Bronchial epithelial cell (primary cell): ENCODE results near the gene TATDN3. TPM values are rescaled to one million over a fixed set of nuclear protein-coding genes. Genes with fewer than 3 reads are reported as not detected.

ENCODE experiments used
- DNase-seq: peaks from one replicate; pipeline ENCODE4 v3.0.0-alpha.2; 2010; ENCODE audit warnings: low read depth
- FAIRE-seq: peaks from 2 replicates; lab custom pipeline; 2011; peaks lifted over from hg19 to GRCh38; lab: Jason Lieb, UNC
- H3K27me3 ChIP-seq: 2 replicates; pipeline ENCODE4 v1.5.1; 2011; ENCODE audit warnings: low read length; ENCODE audit not compliant: control insufficient read depth, insufficient read depth
- H3K36me3 ChIP-seq: 2 replicates; pipeline ENCODE4 v1.5.1; 2011; ENCODE audit warnings: low read length; ENCODE audit not compliant: control insufficient read depth, insufficient read depth
- H3K4me3 ChIP-seq: 2 replicates; pipeline ENCODE4 v1.5.1; 2011; ENCODE audit warnings: mild to moderate bottlenecking, low read depth, low read length, control low read depth
- total RNA-seq: library from RNA; depleted of rRNA; stranded (reverse); fragments of >200 nt; gene quantifications from 2 replicates; pipeline ENCODE4 v1.2.1, GENCODE V29; 2014
- TF ChIP-seq, protein P1 (sequence below): IDR thresholded peaks from 2 replicates; pipeline ENCODE4 v1.5.1; 2011; ENCODE audit warnings: mild to moderate bottlenecking, moderate library complexity, low read length, control low read depth, inconsistent platforms; ENCODE audit not compliant: insufficient read depth, severe bottlenecking

TATDN3 gene
- total RNA-seq, 1 donor from 2014 or later = 12.1 TPM

DNA sequence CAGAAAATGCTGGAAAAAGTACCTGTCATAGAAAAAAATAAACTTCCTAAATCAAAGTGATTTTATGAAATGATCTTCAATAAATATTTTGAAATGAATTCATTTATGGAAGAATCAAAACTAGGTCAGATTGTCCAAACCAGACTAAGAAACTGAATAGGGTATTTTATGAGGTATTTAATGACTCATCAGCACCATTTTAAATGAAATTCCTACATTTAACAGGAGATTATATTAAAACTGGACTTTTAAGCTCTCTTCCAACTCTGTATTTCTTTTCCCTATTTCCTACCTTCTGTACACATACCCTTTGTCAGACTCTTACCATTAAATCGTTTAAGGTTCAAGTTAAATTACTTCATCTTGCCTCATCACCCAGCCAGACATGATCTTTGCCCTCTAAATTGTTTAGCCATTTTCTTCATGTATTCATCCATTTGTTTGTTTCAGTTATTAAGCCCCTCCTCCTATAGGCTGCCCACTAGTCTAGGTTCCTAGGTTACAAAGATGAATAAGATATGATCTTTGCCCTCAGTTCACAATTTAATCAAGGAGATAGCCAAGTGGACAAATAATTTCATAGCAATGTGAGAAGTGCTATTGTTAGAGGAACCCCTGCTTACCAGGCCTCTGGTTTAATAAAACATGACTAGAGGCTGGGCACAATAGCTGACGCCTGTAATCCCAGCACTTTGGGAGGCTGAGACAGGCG, 25.0 kb downstream of the TATDN3 start:
- FAIRE-seq (no peak), DNase-seq (no peak)
- TF ChIP-seq, protein P1, sequence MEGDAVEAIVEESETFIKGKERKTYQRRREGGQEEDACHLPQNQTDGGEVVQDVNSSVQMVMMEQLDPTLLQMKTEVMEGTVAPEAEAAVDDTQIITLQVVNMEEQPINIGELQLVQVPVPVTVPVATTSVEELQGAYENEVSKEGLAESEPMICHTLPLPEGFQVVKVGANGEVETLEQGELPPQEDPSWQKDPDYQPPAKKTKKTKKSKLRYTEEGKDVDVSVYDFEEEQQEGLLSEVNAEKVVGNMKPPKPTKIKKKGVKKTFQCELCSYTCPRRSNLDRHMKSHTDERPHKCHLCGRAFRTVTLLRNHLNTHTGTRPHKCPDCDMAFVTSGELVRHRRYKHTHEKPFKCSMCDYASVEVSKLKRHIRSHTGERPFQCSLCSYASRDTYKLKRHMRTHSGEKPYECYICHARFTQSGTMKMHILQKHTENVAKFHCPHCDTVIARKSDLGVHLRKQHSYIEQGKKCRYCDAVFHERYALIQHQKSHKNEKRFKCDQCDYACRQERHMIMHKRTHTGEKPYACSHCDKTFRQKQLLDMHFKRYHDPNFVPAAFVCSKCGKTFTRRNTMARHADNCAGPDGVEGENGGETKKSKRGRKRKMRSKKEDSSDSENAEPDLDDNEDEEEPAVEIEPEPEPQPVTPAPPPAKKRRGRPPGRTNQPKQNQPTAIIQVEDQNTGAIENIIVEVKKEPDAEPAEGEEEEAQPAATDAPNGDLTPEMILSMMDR = no peak
- H3K4me3 ChIP-seq = no peak overlapping the region
- no peaks in the 10 kb centered on the region for H3K27me3 ChIP-seq
- H3K36me3 ChIP-seq = no peaks in the 10 kb centered on the region

DNA sequence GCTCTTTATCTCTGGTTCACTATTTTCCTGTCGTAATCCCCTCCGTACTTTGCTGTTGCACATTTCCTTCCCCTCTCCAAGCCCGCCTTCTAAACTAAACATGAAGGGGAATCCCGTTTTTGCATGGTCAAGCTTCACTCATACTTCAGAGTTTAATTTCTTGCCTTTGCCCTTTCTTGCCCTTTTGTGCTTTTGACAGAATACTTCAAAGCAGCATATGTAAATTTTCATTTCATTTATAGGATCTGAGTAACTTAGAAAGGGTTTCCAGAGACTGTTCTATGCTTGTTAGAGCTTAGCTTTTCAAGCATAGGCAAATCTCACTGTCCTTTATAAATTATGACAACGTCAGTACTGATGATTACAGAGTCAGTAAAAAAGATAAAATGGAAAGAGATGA, 28.0 kb downstream of the TATDN3 start:
- DNase-seq (no peak), FAIRE-seq (no peak)
- Histone ChIP-seq H3K36me3 (no peaks in the 10 kb centered on the region), H3K27me3 (no peaks in the 10 kb centered on the region), H3K4me3 (no peak overlapping the region)
- TF ChIP-seq, protein P1 = no peak

DNA sequence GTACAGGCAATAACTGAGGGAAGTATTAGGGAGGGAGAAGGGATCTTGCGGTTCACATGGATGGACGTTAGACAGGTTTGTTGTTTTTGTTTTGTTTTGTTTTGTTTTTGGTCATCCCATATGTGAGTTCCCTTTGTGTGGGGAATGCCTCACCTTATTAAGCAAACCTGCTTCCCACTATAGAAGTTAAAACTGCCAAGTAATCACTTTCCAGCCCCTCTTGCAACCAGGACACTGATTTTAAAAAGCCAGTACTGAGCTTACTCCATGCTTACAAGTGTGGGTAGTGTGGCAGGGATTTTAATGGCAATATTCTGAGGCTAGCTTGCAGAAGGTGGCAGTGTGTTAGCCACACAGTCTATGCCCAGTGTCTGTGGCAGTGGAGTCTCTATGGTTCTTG, 29.3 kb downstream of the TATDN3 start:
- no peak for FAIRE-seq
- TF ChIP-seq, protein P1 = no peak
- no peaks in the 10 kb centered on the region for H3K27me3 ChIP-seq
- no peak overlapping the region for H3K4me3 ChIP-seq
- DNase-seq = no peak
- H3K36me3 ChIP-seq = no peaks in the 10 kb centered on the region

DNA sequence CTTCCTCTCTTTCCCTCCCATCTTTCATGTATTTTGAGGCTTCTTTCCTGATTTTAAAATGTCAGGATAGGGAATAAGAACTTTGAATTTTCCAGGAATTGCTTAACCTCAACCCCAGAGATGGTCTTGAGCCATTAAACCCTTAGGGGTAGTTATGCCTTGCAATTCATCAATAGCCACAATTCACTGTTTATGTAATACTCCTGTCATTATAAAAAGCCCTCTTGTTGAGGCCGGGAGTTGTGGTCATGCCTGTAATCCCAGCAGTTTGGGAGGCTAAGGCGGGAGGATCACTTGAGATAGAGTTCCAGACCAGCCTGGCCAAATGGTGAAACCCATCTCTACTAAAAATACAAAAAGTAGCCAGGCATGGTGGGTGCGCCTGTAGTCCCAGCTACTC, 31.3 kb downstream of the TATDN3 start:
- no peaks in the 10 kb centered on the region for H3K36me3 ChIP-seq
- H3K4me3 ChIP-seq = no peak overlapping the region
- FAIRE-seq (no peak), DNase-seq (no peak)
- no peaks in the 10 kb centered on the region for H3K27me3 ChIP-seq
- TF ChIP-seq, protein P1 = no peak

DNA sequence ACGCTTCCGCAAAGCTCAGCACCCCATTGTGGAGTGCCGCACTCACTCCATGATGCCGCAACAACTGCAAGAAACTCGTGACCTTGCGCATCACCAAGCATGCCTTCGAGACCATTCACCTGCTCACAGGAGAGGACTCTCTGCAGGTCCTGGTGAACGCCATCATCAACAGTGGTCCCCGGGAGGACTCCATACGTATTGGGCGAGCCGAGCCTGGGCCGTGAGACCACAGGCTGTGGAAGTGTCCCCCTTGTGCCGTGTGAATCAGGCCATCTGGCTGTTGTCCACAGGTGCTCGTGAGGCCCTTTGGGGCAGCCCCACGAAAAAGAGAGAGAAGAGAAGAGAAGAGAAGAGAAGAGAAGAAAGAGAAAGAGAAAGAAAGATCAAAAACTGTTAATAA, 32.5 kb downstream of the TATDN3 start:
- H3K4me3 ChIP-seq = no peak overlapping the region
- no peak for FAIRE-seq
- H3K36me3 ChIP-seq = no peaks in the 10 kb centered on the region
- TF ChIP-seq, protein P1 = no peak
- no peaks in the 10 kb centered on the region for H3K27me3 ChIP-seq
- no peak for DNase-seq

DNA sequence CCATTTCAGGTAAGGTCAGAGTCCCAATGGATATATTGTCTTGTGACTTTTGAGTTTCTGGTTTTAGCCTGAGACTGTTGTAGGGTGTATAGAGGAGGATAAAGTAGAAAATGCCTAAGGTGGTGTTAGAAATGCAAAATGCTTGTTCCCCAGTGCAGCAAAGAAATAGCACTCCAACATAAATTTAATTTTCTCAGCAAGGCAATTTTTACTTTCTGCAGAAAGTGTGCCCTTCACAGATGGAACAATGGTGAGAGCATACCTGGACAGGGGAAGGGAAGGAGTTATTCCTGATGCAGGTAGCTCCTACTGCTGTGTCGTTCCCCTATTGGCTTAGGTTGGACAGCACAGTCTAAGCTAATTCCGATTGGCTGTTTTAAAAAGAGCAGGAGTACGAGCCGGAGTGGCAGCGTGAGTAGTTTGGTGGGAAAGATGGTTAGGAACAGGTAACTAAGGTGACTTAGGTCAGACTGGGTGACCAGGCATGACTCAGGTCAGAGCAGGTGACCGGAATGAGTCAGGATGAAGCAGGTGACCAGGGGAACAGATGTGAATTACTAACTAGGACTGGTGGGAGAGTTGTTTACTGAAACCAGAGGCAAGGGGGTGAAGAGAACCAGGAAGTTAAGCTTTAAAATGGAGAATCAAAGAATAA, 34.2 kb downstream of the TATDN3 start:
- Histone ChIP-seq H3K27me3 (no peaks in the 10 kb centered on the region), H3K36me3 (no peaks in the 10 kb centered on the region), H3K4me3 (no peak overlapping the region)
- TF ChIP-seq, protein P1 = no peak
- DNase-seq (no peak), FAIRE-seq (no peak)
